Stimulated activated CD4-positive, alpha-beta T cell treated with anti-CD3 and anti-CD28 coated beads, Interleukin-15, amount 100 ng/mL, for 48 hours (primary cell): ENCODE data around the gene IFRD2.
A peak's percentile ranks its signal among the peaks of the same experiment; 100 is the strongest.
"Not testable (repeated sequence)": the region's sequence is repeated elsewhere in the genome, so short reads cannot be mapped to it uniquely, and the experiment has no call there.

Source experiments
- DNase-seq, 2 donors: peaks; one replicate each; pipeline ENCODE4 v3.0.0-alpha.2; 2020; ENCODE audit warnings: low read depth in 2 of 2

IFRD2 gene

GRCh38 chr3:50286322-50287227 lies 5.7 kb downstream of the IFRD2 start:
- no peak for DNase-seq

GRCh38 chr3:50284121-50284520 lies 8.1 kb downstream of the IFRD2 start:
- not testable (repeated sequence) for DNase-seq

- DNase-seq, result no peak
Measured at GRCh38 chr3:50279255-50280016, 12.8 kb downstream of the IFRD2 start.

GRCh38 chr3:50278880-50279224 lies 13.4 kb downstream of the IFRD2 start, which contains the start of gene LSMEM2:
TSS of gene LSMEM2 (plus strand) at chr3:50279087. CDS start at chr3:50279114, 27 bp downstream.
- DNase-seq, result no peak

- no peak for DNase-seq
Measured at GRCh38 chr3:50278123-50278879, 13.9 kb downstream of the IFRD2 start.

GRCh38 chr3:50276762-50277101 lies 15.5 kb downstream of the IFRD2 start:
- no peak for DNase-seq

- DNase-seq, result no peak
Measured at GRCh38 chr3:50275996-50276761, 16.1 kb downstream of the IFRD2 start.

GRCh38 chr3:50275141-50275995 lies 16.9 kb downstream of the IFRD2 start:
- no peak for DNase-seq

GRCh38 chr3:50274371-50275104 lies 17.7 kb downstream of the IFRD2 start:
- peak; percentile 65 to 68 for DNase-seq

- DNase-seq, result no peak
Measured at GRCh38 chr3:50273689-50274065, 18.6 kb downstream of the IFRD2 start.

- peak; percentile 79 to 89 for DNase-seq
Measured at GRCh38 chr3:50272911-50273688, 19.1 kb downstream of the IFRD2 start.

- not testable (repeated sequence) for DNase-seq
Measured at GRCh38 chr3:50272538-50272910, 19.7 kb downstream of the IFRD2 start.

GRCh38 chr3:50271314-50271936 lies 20.8 kb downstream of the IFRD2 start:
- no peak for DNase-seq

GRCh38 chr3:50270422-50271224 lies 21.6 kb downstream of the IFRD2 start:
- no peak for DNase-seq

GRCh38 chr3:50269977-50270413 lies 22.2 kb downstream of the IFRD2 start:
- no peak for DNase-seq

- DNase-seq, result no peak
Measured at GRCh38 chr3:50269460-50269859, 22.8 kb downstream of the IFRD2 start.

GRCh38 chr3:50268703-50269451 lies 23.4 kb downstream of the IFRD2 start, which contains the start of gene SEMA3B:
TSS of gene SEMA3B (plus strand) at chr3:50269147. CDS start at chr3:50269241, 94 bp downstream.
- no peak for DNase-seq
